ENCODE measurements around the gene APBB2. TPM values are rescaled to one million over a fixed set of nuclear protein-coding genes. Genes with fewer than 3 reads are reported as not detected.

Gene APBB2
- total and polyA plus RNA-seq, 10 of the 15 experiments (the other 5 are each of a cell fraction or from before 2014, with no cell fraction given), result 2.7 to 24.6 (median 19.0) TPM

GRCh38 chr4:41189076-41189475, 25.3 kb downstream of the APBB2 start (continued):
- TF ChIP-seq, protein P1, sequence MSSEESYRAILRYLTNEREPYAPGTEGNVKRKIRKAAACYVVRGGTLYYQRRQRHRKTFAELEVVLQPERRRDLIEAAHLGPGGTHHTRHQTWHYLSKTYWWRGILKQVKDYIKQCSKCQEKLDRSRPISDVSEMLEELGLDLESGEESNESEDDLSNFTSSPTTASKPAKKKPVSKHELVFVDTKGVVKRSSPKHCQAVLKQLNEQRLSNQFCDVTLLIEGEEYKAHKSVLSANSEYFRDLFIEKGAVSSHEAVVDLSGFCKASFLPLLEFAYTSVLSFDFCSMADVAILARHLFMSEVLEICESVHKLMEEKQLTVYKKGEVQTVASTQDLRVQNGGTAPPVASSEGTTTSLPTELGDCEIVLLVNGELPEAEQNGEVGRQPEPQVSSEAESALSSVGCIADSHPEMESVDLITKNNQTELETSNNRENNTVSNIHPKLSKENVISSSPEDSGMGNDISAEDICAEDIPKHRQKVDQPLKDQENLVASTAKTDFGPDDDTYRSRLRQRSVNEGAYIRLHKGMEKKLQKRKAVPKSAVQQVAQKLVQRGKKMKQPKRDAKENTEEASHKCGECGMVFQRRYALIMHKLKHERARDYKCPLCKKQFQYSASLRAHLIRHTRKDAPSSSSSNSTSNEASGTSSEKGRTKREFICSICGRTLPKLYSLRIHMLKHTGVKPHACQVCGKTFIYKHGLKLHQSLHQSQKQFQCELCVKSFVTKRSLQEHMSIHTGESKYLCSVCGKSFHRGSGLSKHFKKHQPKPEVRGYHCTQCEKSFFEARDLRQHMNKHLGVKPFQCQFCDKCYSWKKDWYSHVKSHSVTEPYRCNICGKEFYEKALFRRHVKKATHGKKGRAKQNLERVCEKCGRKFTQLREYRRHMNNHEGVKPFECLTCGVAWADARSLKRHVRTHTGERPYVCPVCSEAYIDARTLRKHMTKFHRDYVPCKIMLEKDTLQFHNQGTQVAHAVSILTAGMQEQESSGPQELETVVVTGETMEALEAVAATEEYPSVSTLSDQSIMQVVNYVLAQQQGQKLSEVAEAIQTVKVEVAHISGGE (CRISPR knock-in tag; IDR thresholded peaks at IDR 0.05), result no peak
- TF ChIP-seq CREM (IDR thresholded peaks at IDR 0.05; ENCODE audit: low read depth) (peak; percentile 49; the same call in 1 of the 2 replicates), PKNOX1 (IDR thresholded peaks at IDR 0.05) (no peak), EED (IDR thresholded peaks at IDR 0.05; ENCODE audit: low read depth) (peak; percentile 91), TCF7 (IDR thresholded peaks at IDR 0.05; ENCODE audit: borderline replicate concordance) (peak; percentile 83), RELB (IDR thresholded peaks at IDR 0.05; ENCODE audit: low read depth) (peak; percentile 22; the same call in 1 of the 2 replicates), BHLHE40 (IDR thresholded peaks at IDR 0.05; ENCODE audit: borderline replicate concordance in 1 of 2, low read depth in 2 of 2, low read length in 1 of 2) (peak in 1 of 2 experiments; percentile 8; a peak in 1 of 4 replicates), BCL11A (IDR thresholded peaks at IDR 0.05; ENCODE audit: low read depth, low read length) (peak; percentile 58; the same call in 1 of the 2 replicates), NFIC (IDR thresholded peaks at IDR 0.05; ENCODE audit: low read depth, low read length) (peak; percentile 70; the same call in 1 of the 2 replicates), STAT3 (IDR thresholded peaks at IDR 0.05; ENCODE audit: low read depth, low read length) (no peak), JUNB (IDR thresholded peaks at IDR 0.05) (peak; percentile 94), RUNX3 (IDR thresholded peaks at IDR 0.05; ENCODE audit: low read length) (peak; percentile 60; the same call in 1 of the 2 replicates)
